C4-2B (cell line): ENCODE measurements around the gene HIVEP2.

Source experiments
- ZFX ChIP-seq: fragments of 450-650 bp; IDR thresholded peaks from 2 replicates; pipeline ENCODE4 v1.6.1; 2017
- TF ChIP-seq, protein P1 (sequence below): fragments of 450-650 bp; conservative IDR thresholded peaks from 2 replicates; pipeline ENCODE4 v1.5.1; 2017; ENCODE audit warnings: mild to moderate bottlenecking

DNA sequence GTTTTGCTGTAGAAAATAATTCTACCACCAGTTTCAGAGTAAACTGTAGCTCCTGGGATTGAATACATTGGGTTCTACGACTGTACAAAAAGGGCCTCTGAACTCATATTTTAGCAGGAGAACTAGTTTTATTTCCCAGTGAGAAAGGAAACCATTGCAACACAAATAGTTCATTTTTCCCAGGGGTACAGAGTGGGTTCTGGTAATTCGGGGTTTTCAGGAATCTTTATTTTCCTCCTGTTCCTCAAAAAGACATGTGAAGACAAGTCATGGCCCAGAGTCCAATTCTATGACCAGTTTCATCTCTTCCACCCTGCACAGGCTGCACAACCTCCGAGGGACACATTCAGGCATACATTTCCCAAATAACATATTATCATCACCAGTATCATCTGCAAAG lies 222.1 kb downstream of the HIVEP2 start:
- TF ChIP-seq, protein P1, sequence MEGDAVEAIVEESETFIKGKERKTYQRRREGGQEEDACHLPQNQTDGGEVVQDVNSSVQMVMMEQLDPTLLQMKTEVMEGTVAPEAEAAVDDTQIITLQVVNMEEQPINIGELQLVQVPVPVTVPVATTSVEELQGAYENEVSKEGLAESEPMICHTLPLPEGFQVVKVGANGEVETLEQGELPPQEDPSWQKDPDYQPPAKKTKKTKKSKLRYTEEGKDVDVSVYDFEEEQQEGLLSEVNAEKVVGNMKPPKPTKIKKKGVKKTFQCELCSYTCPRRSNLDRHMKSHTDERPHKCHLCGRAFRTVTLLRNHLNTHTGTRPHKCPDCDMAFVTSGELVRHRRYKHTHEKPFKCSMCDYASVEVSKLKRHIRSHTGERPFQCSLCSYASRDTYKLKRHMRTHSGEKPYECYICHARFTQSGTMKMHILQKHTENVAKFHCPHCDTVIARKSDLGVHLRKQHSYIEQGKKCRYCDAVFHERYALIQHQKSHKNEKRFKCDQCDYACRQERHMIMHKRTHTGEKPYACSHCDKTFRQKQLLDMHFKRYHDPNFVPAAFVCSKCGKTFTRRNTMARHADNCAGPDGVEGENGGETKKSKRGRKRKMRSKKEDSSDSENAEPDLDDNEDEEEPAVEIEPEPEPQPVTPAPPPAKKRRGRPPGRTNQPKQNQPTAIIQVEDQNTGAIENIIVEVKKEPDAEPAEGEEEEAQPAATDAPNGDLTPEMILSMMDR, result no peak
- TF ChIP-seq ZFX, result no peak
